Keratinocyte (primary cell): Measurements from ENCODE around the gene HERC6. TPM values are rescaled to one million over a fixed set of nuclear protein-coding genes. Genes with fewer than 3 reads are reported as not detected.
"Not testable (repeated sequence)": the region's sequence is repeated elsewhere in the genome, so short reads cannot be mapped to it uniquely, and the experiment has no call there.

Experiments
- DNase-seq: peaks from one replicate; pipeline ENCODE4 v3.0.0-alpha.2; 2011; ENCODE audit warnings: low read depth, missing footprints, low spot score
- FAIRE-seq: peaks from 2 replicates; lab custom pipeline; 2011; peaks lifted over from hg19 to GRCh38; lab: Jason Lieb, UNC
- H2AFZ ChIP-seq: 2 replicates; pipeline ENCODE4 v1.6.0; 2012; ENCODE audit warnings: low read length, control low read depth, inconsistent platforms; ENCODE audit not compliant: control insufficient read depth
- H3K27ac ChIP-seq: 2 replicates; pipeline ENCODE4 v1.5.1; 2011; ENCODE audit warnings: low read length; ENCODE audit not compliant: control insufficient read depth, insufficient read depth
- H3K27me3 ChIP-seq: 3 replicates; pipeline ENCODE4 v1.6.0; 2011; ENCODE audit warnings: low read length; ENCODE audit not compliant: control insufficient read depth, insufficient read depth; ENCODE audit errors: extremely low read depth
- H3K36me3 ChIP-seq, 2 experiments: 2 replicates in 1 of 2; 3 replicates in 1 of 2; pipeline ENCODE4 v1.5.1; 2011; ENCODE audit warnings: low read length in 2 of 2, mild to moderate bottlenecking in 1 of 2; ENCODE audit not compliant: control insufficient read depth in 2 of 2, insufficient read depth in 2 of 2; ENCODE audit errors: extremely low read depth in 1 of 2
- H3K4me1 ChIP-seq: 3 replicates; pipeline ENCODE4 v1.5.1; 2011; ENCODE audit warnings: low read length; ENCODE audit not compliant: control insufficient read depth, insufficient read depth; ENCODE audit errors: extremely low read depth
- H3K4me2 ChIP-seq: 3 replicates; pipeline ENCODE4 v1.6.0; 2011; ENCODE audit warnings: low read depth, low read length; ENCODE audit not compliant: control insufficient read depth, insufficient read depth; ENCODE audit errors: extremely low read depth
- H3K4me3 ChIP-seq, 3 experiments: fragments of 200-600 bp in 1 of 3; sonication (generic) in 1 of 3; 2 replicates in 2 of 3; 3 replicates in 1 of 3; pipeline ENCODE4 v1.5.1; 2011 to 2016; ENCODE audit warnings: low read length in 3 of 3, mild to moderate bottlenecking in 3 of 3, control low read depth in 2 of 3, inconsistent platforms in 1 of 3, low read depth in 1 of 3, mixed read lengths in 1 of 3, mixed run types in 1 of 3, moderate library complexity in 1 of 3; ENCODE audit not compliant: control insufficient read depth in 2 of 3, insufficient read depth in 2 of 3; ENCODE audit errors: extremely low read depth in 1 of 3
- H3K79me2 ChIP-seq: 2 replicates; pipeline ENCODE4 v1.6.0; 2012; ENCODE audit warnings: low read length; ENCODE audit not compliant: control insufficient read depth, insufficient read depth
- H3K9ac ChIP-seq: 3 replicates; pipeline ENCODE4 v1.6.0; 2011; ENCODE audit warnings: low read length; ENCODE audit not compliant: control insufficient read depth, insufficient read depth; ENCODE audit errors: extremely low read depth
- H3K9me1 ChIP-seq: 3 replicates; pipeline ENCODE4 v1.6.0; 2011; ENCODE audit warnings: low read length; ENCODE audit not compliant: control insufficient read depth, insufficient read depth; ENCODE audit errors: extremely low read depth
- H3K9me3 ChIP-seq: 2 replicates; pipeline ENCODE4 v1.5.1; 2012; ENCODE audit warnings: low read depth, low read length; ENCODE audit not compliant: control insufficient read depth
- H4K20me1 ChIP-seq: 3 replicates; pipeline ENCODE4 v1.6.0; 2011; ENCODE audit warnings: low read length; ENCODE audit not compliant: control insufficient read depth, insufficient read depth; ENCODE audit errors: extremely low read depth
- EZH2 ChIP-seq: IDR thresholded peaks from one replicate; pipeline ENCODE4 v1.6.1; 2012; ENCODE audit warnings: inconsistent platforms, mild to moderate bottlenecking, low read length, moderate library complexity
- dilution Hi-C: fragments of 300-500 bp; cut with MboI; formaldehyde crosslinking; loops from one replicate; pipeline ENCODE4 v1.7.0; 2020; ENCODE audit warnings: low sequenced_read_pairs; ENCODE audit not compliant: extremely low pct_ligation_motif_present
- polyA plus RNA-seq, 5 experiments: library from polyadenylated mRNA; depleted of rRNA in 3 of 5; stranded (reverse) in 3 of 5; stranded (forward) in 1 of 5; unstranded in 1 of 5; fragments of >200 nt; gene quantifications; 1 replicate in 1 of 5; 2 replicates in 3 of 5; 3 replicates in 1 of 5; pipeline versions ENCODE4 v1.2.1 to v1.2.3, GENCODE V29; 2011 to 2012; ENCODE audit warnings: missing spikeins in 2 of 5, low read depth in 1 of 5, low replicate concordance in 1 of 5
- TF ChIP-seq, protein P1 (sequence below), 3 experiments: IDR thresholded peaks in 1 of 3; conservative IDR thresholded peaks in 1 of 3; optimal IDR thresholded peaks in 1 of 3; 2 replicates in 2 of 3; 3 replicates in 1 of 3; pipeline versions ENCODE3 to v1.5.1; 2011; ENCODE audit warnings: low read length in 3 of 3, mild to moderate bottlenecking in 3 of 3, moderate library complexity in 2 of 3, control low read depth in 1 of 3, inconsistent platforms in 1 of 3; ENCODE audit not compliant: insufficient read depth in 2 of 3; ENCODE audit errors: extremely low read depth in 1 of 3

HERC6 gene
- polyA plus RNA-seq, 1 donor (not counting 4 experiments of a cell fraction or from before 2014, with no cell fraction given), result 33.9 TPM

- Histone ChIP-seq H3K27me3 (no peaks in the 10 kb centered on the region), H3K27ac (no peak overlapping the region), H2AFZ (no peak overlapping the region), H4K20me1 (no peaks in the 10 kb centered on the region), H3K36me3 (no peaks in the 10 kb centered on the region), H3K9me1 (no peaks in the 10 kb centered on the region), H3K9ac (no peak overlapping the region), H3K4me1 (no peaks in the 10 kb centered on the region), H3K9me3 (peaks cover 2% of the 10 kb centered on the region), H3K79me2 (no peaks in the 10 kb centered on the region), H3K4me3 (no peak overlapping the region), H3K4me2 (no peak overlapping the region)
- FAIRE-seq (no peak), DNase-seq (no peak)
- no peak for TF ChIP-seq EZH2
- TF ChIP-seq, protein P1, sequence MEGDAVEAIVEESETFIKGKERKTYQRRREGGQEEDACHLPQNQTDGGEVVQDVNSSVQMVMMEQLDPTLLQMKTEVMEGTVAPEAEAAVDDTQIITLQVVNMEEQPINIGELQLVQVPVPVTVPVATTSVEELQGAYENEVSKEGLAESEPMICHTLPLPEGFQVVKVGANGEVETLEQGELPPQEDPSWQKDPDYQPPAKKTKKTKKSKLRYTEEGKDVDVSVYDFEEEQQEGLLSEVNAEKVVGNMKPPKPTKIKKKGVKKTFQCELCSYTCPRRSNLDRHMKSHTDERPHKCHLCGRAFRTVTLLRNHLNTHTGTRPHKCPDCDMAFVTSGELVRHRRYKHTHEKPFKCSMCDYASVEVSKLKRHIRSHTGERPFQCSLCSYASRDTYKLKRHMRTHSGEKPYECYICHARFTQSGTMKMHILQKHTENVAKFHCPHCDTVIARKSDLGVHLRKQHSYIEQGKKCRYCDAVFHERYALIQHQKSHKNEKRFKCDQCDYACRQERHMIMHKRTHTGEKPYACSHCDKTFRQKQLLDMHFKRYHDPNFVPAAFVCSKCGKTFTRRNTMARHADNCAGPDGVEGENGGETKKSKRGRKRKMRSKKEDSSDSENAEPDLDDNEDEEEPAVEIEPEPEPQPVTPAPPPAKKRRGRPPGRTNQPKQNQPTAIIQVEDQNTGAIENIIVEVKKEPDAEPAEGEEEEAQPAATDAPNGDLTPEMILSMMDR (optimal IDR thresholded peaks at IDR 0.05 in 1 of 3, IDR thresholded peaks at IDR 0.05 in 1 of 3, conservative IDR thresholded peaks at IDR 0.05 in 1 of 3; ENCODE audit: extremely low read depth in 1 of 3, insufficient read depth in 2 of 3, low read length in 3 of 3), result no peak
- dilution Hi-C loops, result no loop called here
These were observed 18.4 kb upstream of the HERC6 start for GRCh38 chr4:88360256-88360655.

DNA sequence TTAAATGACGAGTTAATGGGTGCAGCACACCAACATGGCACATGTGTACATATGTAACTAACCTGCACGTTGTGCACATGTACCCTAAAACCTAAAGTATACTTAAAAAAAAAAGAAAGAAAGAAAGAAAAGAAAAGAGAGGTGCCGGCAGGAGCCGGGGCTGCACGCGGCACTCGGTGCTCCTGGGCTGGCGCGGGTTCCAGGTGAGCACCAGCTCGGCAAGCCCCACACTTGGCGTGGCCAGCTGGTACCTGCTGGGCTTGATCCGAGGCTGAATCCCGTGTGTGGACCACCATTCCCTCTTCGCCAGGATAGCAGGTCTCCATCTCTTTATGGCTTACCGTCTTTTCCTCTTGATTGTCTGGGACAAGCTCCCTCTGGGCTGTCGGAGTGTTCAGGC, 17.9 kb upstream of the HERC6 start:
- Histone ChIP-seq H3K4me1 (no peaks in the 10 kb centered on the region), H2AFZ (no peak overlapping the region), H3K9me3 (peaks cover 2% of the 10 kb centered on the region), H3K9me1 (no peaks in the 10 kb centered on the region), H3K4me2 (no peak overlapping the region), H3K9ac (no peak overlapping the region), H3K79me2 (no peaks in the 10 kb centered on the region), H4K20me1 (no peaks in the 10 kb centered on the region), H3K36me3 (no peaks in the 10 kb centered on the region), H3K4me3 (no peak overlapping the region), H3K27me3 (no peaks in the 10 kb centered on the region), H3K27ac (no peak overlapping the region)
- dilution Hi-C loops, result no loop called here
- DNase-seq (no peak), FAIRE-seq (no peak)
- TF ChIP-seq EZH2, result no peak
- TF ChIP-seq, protein P1 (optimal IDR thresholded peaks at IDR 0.05 in 1 of 3, IDR thresholded peaks at IDR 0.05 in 1 of 3, conservative IDR thresholded peaks at IDR 0.05 in 1 of 3; ENCODE audit: extremely low read depth in 1 of 3, insufficient read depth in 2 of 3, low read length in 3 of 3), result no peak

DNA sequence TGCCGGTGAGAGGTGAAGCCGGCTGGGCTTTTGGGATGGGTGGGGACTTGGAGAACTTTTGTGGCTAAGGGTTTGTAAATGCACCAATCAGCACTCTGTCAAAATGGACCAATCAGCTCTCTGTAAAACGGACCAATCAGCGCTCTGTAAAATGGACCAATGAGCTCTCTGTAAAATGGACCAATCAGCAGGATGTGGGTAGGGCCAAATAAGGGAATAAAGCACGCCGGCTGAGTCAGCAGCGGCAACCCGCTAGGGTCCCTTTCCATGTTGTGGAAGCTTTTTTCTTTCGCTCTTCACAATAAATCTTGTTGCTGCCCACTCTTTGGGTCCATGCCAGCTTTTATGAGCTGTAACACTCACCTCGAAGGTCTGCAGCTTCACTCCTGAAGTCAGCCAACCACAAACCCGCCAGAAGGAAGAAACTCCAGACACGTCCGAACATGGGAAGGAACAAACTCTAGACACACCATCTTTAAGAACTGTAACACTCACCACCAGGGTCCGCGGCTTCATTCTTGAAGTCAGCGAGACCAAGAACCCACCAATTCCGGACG, 17.4 kb upstream of the HERC6 start:
- H3K9me3 ChIP-seq, H3K9me1 ChIP-seq, FAIRE-seq, H3K9ac ChIP-seq, dilution Hi-C loops, H3K79me2 ChIP-seq, DNase-seq, H3K27me3 ChIP-seq, H3K36me3 ChIP-seq, H3K4me2 ChIP-seq, H3K4me1 ChIP-seq, H3K4me3 ChIP-seq, H2AFZ ChIP-seq, H3K27ac ChIP-seq, H4K20me1 ChIP-seq: not testable (repeated sequence)
